ENCODE data around the gene ANK3.

DNA sequence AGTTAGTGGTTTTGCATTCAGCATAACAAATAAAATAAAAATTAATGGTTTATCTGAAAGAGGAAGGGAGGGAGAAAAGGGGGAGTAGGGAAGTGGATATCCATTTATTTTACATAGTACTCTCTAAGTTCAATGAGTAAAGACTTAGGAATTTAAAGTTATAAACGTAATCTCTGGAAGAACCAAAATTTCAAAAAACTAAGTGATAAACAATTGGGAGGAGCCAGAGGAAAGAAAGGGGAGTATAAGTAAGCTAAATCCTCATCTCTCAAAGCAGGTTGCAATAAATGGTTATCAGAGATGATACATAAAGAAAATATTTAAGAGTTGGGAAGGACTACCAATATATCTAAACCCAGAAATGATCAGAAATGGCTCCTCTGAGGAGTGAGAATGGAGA, 46.4 kb downstream of the ANK3 start:
- TF ChIP-seq ZFP37 (tag by site-specific recombination; IDR thresholded peaks at IDR 0.05) (no peak), ZNF837 (tag by site-specific recombination; IDR thresholded peaks at IDR 0.05) (no peak), ZNF626 (tag by site-specific recombination; IDR thresholded peaks at IDR 0.05) (no peak), CTCF (tag by site-specific recombination; IDR thresholded peaks at IDR 0.05) (no peak), ZSCAN23 (tag by site-specific recombination; IDR thresholded peaks at IDR 0.05) (no peak), ZNF48 (tag by site-specific recombination; IDR thresholded peaks at IDR 0.05) (no peak)
- TF ChIP-seq, protein P1, sequence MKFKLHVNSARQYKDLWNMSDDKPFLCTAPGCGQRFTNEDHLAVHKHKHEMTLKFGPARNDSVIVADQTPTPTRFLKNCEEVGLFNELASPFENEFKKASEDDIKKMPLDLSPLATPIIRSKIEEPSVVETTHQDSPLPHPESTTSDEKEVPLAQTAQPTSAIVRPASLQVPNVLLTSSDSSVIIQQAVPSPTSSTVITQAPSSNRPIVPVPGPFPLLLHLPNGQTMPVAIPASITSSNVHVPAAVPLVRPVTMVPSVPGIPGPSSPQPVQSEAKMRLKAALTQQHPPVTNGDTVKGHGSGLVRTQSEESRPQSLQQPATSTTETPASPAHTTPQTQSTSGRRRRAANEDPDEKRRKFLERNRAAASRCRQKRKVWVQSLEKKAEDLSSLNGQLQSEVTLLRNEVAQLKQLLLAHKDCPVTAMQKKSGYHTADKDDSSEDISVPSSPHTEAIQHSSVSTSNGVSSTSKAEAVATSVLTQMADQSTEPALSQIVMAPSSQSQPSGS (tag by site-specific recombination; IDR thresholded peaks at IDR 0.05; ENCODE audit: low read depth), result no peak
- TF ChIP-seq, protein P2, sequence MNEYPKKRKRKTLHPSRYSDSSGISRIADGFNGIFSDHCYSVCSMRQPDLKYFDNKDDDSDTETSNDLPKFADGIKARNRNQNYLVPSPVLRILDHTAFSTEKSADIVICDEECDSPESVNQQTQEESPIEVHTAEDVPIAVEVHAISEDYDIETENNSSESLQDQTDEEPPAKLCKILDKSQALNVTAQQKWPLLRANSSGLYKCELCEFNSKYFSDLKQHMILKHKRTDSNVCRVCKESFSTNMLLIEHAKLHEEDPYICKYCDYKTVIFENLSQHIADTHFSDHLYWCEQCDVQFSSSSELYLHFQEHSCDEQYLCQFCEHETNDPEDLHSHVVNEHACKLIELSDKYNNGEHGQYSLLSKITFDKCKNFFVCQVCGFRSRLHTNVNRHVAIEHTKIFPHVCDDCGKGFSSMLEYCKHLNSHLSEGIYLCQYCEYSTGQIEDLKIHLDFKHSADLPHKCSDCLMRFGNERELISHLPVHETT (tag by site-specific recombination; IDR thresholded peaks at IDR 0.05), result no peak
